HCT116 (cell line): ENCODE data around the gene XPNPEP3. TPM values are rescaled to one million over a fixed set of nuclear protein-coding genes. Genes with fewer than 3 reads are reported as not detected.
A peak's percentile ranks its signal among the peaks of the same experiment; 100 is the strongest.

ENCODE experiments used
- ATAC-seq: fragments of 200-7000 bp; cut with Tn5 transposase; 2 replicates; pipeline ENCODE4 v1.9.1; 2020; ENCODE audit warnings: mild to moderate bottlenecking, moderate library complexity
- BruUV-seq: library from RNA; stranded (reverse); fragments of 400-500 nt; replicated peaks from 2 replicates; lab custom pipeline; 2021; lab: Mats Ljungman, UMichigan
- CTCF ChIA-PET: fragments of 300-600 bp; sonication (Branson Sonifier 250); formaldehyde crosslinking; loops from one replicate; lab custom pipeline; 2021; ENCODE audit warnings: antibody characterized with exemption; lab: Charles Lee
- POLR2A ChIA-PET: fragments of 300-600, 350-600 bp; sonication (Branson Sonifier 250); formaldehyde crosslinking; loops from one replicate; lab custom pipeline; 2021; ENCODE audit warnings: antibody characterized with exemption; lab: Charles Lee
- RAD21 ChIA-PET, 2 experiments: fragments of 300-600 bp; sonication (Branson Sonifier 250); formaldehyde crosslinking; loops; one replicate each; lab custom pipeline; 2023; ENCODE audit warnings: low total read pairs in 2 of 2; ENCODE audit not compliant: uncharacterized antibody in 2 of 2, unreplicated experiment in 2 of 2, low non-redundant PET in 1 of 2; lab: Charles Lee
- DNase-seq: peaks from one replicate; pipeline ENCODE4 v3.0.0-alpha.2; 2010; ENCODE audit warnings: low read depth, low spot score
- H2AFZ ChIP-seq: fragments of 200-600 bp; shearing (Covaris generic), sonication (generic); 2 replicates; pipeline ENCODE4 v1.6.1; 2017; ENCODE audit warnings: low read depth, mixed run types, mixed read lengths, antibody characterized with exemption, low read length; ENCODE audit not compliant: poor library complexity, severe bottlenecking
- H3K27ac ChIP-seq: 2 replicates; pipeline ENCODE4 v1.5.1; 2012; ENCODE audit warnings: low read depth, low read length
- H3K27me3 ChIP-seq: fragments of 200-600 bp; sonication (generic); 2 replicates; pipeline ENCODE4 v1.6.1; 2016; ENCODE audit warnings: mixed run types, low read length, mixed read lengths; ENCODE audit not compliant: insufficient read depth
- H3K36me3 ChIP-seq, 2 experiments: fragments of 200-500 bp in 1 of 2; fragments of 200-600 bp in 1 of 2; sonication (Bioruptor generic) in 1 of 2; sonication (generic) in 1 of 2; 2 replicates each; pipeline versions ENCODE4 v1.5.1 to v1.6.1; 2014 to 2016; ENCODE audit warnings: low read length in 2 of 2, inconsistent platforms in 1 of 2, mixed read lengths in 1 of 2, mixed run types in 1 of 2; ENCODE audit not compliant: insufficient read depth in 2 of 2, control insufficient read depth in 1 of 2
- H3K4me1 ChIP-seq, 2 experiments: fragments of 200-600 bp in 1 of 2; sonication (generic) in 1 of 2; 2 replicates each; pipeline versions ENCODE4 v1.5.1 to v1.6.1; 2012 to 2017; ENCODE audit warnings: low read length in 2 of 2, inconsistent platforms in 1 of 2, mild to moderate bottlenecking in 1 of 2, mixed read lengths in 1 of 2, mixed run types in 1 of 2, moderate library complexity in 1 of 2; ENCODE audit not compliant: insufficient read depth in 2 of 2, control insufficient read depth in 1 of 2
- H3K4me2 ChIP-seq: fragments of 200-600 bp; sonication (generic); 2 replicates; pipeline ENCODE4 v1.6.1; 2017; ENCODE audit warnings: mixed run types, low read length, mixed read lengths
- H3K4me3 ChIP-seq, 2 experiments: fragments of 200-600 bp in 1 of 2; sonication (generic) in 1 of 2; replicated peaks in 1 of 2; 2 replicates each; pipeline ENCODE4 v1.5.1; 2011 to 2016; ENCODE audit warnings: low read length in 2 of 2, control low read depth in 1 of 2, low read depth in 1 of 2, mild to moderate bottlenecking in 1 of 2, mixed read lengths in 1 of 2, mixed run types in 1 of 2
- H3K79me2 ChIP-seq: fragments of 200-600 bp; sonication (generic); 2 replicates; pipeline ENCODE4 v1.6.1; 2017; ENCODE audit warnings: mild to moderate bottlenecking, mixed run types, low read length, moderate library complexity, mixed read lengths; ENCODE audit not compliant: insufficient read depth
- H3K9ac ChIP-seq: fragments of 200-600 bp; sonication (generic); 2 replicates; pipeline ENCODE4 v1.6.1; 2016; ENCODE audit warnings: low read length, mixed read lengths
- H3K9me2 ChIP-seq: fragments of 200-600 bp; sonication (generic), shearing (Covaris generic); 2 replicates; pipeline ENCODE4 v1.6.1; 2017; ENCODE audit warnings: mixed run types, mild to moderate bottlenecking, moderate library complexity; ENCODE audit not compliant: insufficient read depth
- H3K9me3 ChIP-seq, 2 experiments: fragments of 200-500 bp in 1 of 2; fragments of 200-600 bp in 1 of 2; sonication (Bioruptor generic) in 1 of 2; sonication (generic) in 1 of 2; 2 replicates each; pipeline ENCODE4 v1.6.1; 2014 to 2017; ENCODE audit warnings: low read length in 2 of 2, mixed read lengths in 2 of 2, inconsistent platforms in 1 of 2, low read depth in 1 of 2, mild to moderate bottlenecking in 1 of 2, mixed run types in 1 of 2, moderate library complexity in 1 of 2; ENCODE audit not compliant: control insufficient read depth in 1 of 2, insufficient read depth in 1 of 2
- H4K20me1 ChIP-seq: fragments of 200-600 bp; sonication (generic), shearing (Covaris generic); 2 replicates; pipeline ENCODE4 v1.6.1; 2017; ENCODE audit warnings: mixed run types, mild to moderate bottlenecking, moderate library complexity; ENCODE audit not compliant: insufficient read depth
- CBX3 ChIP-seq: IDR thresholded peaks from 2 replicates; pipeline ENCODE4 v1.6.1; 2012; ENCODE audit warnings: low read depth
- EZH2 ChIP-seq: fragments of 200-600 bp; sonication (generic); IDR thresholded peaks from 2 replicates; pipeline ENCODE4 v1.6.1; 2017; ENCODE audit warnings: antibody characterized with exemption, mixed run types
- JUND ChIP-seq: IDR thresholded peaks from 2 replicates; pipeline ENCODE4 v1.6.1; 2012
- POLR2A ChIP-seq: IDR thresholded peaks from 2 replicates; pipeline ENCODE4 v1.7.0; 2011; ENCODE audit warnings: borderline replicate concordance; ENCODE audit not compliant: insufficient read depth, insufficient read length; ENCODE audit errors: extremely low read depth
- SIN3A ChIP-seq: IDR thresholded peaks from 2 replicates; pipeline ENCODE4 v1.6.1; 2012; ENCODE audit warnings: low read depth
- SP1 ChIP-seq: IDR thresholded peaks from 2 replicates; pipeline ENCODE4 v1.6.1; 2012; ENCODE audit warnings: low read depth
- ZNF274 ChIP-seq: fragments of 200-500 bp; sonication (Bioruptor generic); IDR thresholded peaks from 2 replicates; pipeline ENCODE4 v1.6.1; 2014; ENCODE audit warnings: mild to moderate bottlenecking, low read depth, low read length, inconsistent platforms
- intact Hi-C: fragments of 100-400 bp; cut with micrococcal nuclease; formaldehyde crosslinking; loops from 2 replicates; pipeline ENCODE4 v1.10.0; 2022
- microRNA-seq: library from miRNA; unstranded; fragments of <30 nt; microRNA quantifications from one replicate; pipeline ENCODE4, GENCODE V29; 2016; ENCODE audit warnings: borderline number of aligned reads
- total RNA-seq: library from RNA; stranded (reverse); gene quantifications from one replicate; pipeline ENCODE4 v1.2.1, GENCODE V29; 2021; ENCODE audit not compliant: unreplicated experiment
- TF ChIP-seq, protein P1 (sequence below): IDR thresholded peaks from 2 replicates; pipeline ENCODE4 v1.6.1; 2012; ENCODE audit warnings: low read depth
- TF ChIP-seq, protein P2 (sequence below): IDR thresholded peaks from 2 replicates; pipeline ENCODE4 v1.6.1; 2012

XPNPEP3 gene
- total RNA-seq, 1 experiment from 2014 or later: 29.8 TPM

DNA sequence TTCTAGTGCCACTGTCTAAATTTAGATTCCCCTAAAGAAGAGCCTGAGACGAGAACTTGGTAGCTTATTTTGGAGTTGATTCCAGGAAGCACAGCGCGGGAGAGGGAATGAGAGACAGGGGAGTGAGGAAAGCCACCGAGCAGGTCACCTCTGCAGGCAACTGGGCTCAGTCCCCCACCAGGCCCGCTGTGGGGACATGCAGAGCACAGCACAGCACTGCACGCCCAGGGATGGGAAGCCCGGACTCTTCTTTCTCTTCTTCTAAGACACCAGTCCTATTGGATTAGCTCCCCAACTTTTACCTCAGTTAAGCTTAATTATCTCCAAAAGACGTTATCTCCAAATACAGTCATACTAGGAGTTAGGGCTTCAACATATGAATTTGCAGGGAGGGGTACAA is 122.9 kb downstream of the XPNPEP3 start:
- no peak overlapping the region for H3K9ac ChIP-seq
- H3K27me3 ChIP-seq: no peaks in the 10 kb centered on the region
- H3K79me2 ChIP-seq: no peaks in the 10 kb centered on the region
- DNase-seq (no peak), ATAC-seq (no peak)
- no peaks in the 10 kb centered on the region for H3K9me2 ChIP-seq
- no peak overlapping the region for H3K4me2 ChIP-seq
- H4K20me1 ChIP-seq: no peaks in the 10 kb centered on the region
- ChIA-PET CTCF (no interaction called here), RAD21 (no interaction called here), POLR2A (no interaction called here)
- no TSS peak for BruUV-seq
- intact Hi-C loops: no loop called here
- no peaks in the 10 kb centered on the region for H3K36me3 ChIP-seq
- H3K4me3 ChIP-seq: no peak overlapping the region
- H3K27ac ChIP-seq: no peak overlapping the region
- H2AFZ ChIP-seq: no peak overlapping the region
- no peaks in the 10 kb centered on the region for H3K4me1 ChIP-seq
- no peak for TF ChIP-seq EZH2
- TF ChIP-seq SIN3A: no peak
- TF ChIP-seq JUND: no peak
- no peak for TF ChIP-seq POLR2A
- TF ChIP-seq, protein P1, sequence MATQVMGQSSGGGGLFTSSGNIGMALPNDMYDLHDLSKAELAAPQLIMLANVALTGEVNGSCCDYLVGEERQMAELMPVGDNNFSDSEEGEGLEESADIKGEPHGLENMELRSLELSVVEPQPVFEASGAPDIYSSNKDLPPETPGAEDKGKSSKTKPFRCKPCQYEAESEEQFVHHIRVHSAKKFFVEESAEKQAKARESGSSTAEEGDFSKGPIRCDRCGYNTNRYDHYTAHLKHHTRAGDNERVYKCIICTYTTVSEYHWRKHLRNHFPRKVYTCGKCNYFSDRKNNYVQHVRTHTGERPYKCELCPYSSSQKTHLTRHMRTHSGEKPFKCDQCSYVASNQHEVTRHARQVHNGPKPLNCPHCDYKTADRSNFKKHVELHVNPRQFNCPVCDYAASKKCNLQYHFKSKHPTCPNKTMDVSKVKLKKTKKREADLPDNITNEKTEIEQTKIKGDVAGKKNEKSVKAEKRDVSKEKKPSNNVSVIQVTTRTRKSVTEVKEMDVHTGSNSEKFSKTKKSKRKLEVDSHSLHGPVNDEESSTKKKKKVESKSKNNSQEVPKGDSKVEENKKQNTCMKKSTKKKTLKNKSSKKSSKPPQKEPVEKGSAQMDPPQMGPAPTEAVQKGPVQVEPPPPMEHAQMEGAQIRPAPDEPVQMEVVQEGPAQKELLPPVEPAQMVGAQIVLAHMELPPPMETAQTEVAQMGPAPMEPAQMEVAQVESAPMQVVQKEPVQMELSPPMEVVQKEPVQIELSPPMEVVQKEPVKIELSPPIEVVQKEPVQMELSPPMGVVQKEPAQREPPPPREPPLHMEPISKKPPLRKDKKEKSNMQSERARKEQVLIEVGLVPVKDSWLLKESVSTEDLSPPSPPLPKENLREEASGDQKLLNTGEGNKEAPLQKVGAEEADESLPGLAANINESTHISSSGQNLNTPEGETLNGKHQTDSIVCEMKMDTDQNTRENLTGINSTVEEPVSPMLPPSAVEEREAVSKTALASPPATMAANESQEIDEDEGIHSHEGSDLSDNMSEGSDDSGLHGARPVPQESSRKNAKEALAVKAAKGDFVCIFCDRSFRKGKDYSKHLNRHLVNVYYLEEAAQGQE: no peak
- TF ChIP-seq CBX3: no peak
- TF ChIP-seq ZNF274: no peak
- TF ChIP-seq, protein P2, sequence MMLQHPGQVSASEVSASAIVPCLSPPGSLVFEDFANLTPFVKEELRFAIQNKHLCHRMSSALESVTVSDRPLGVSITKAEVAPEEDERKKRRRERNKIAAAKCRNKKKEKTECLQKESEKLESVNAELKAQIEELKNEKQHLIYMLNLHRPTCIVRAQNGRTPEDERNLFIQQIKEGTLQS: no peak
- TF ChIP-seq SP1: no peak
- no peaks in the 10 kb centered on the region for H3K9me3 ChIP-seq

Small RNA genes lying within 50 kb of the gene (microRNA-seq; reads per million reads assigned to microRNA genes)
- 6.8 reads per million, percentile 17 among the genes with 10 or more reads in this experiment for gene MIR4766

Other genes starting within 250 kb of the XPNPEP3 start
- gene MRTFA, start 220.4 kb upstream of the XPNPEP3 start, total RNA-seq: 28.0 TPM
- gene MCHR1, start 177.7 kb upstream of the XPNPEP3 start, total RNA-seq: not detected
- 16.6 TPM for gene SLC25A17, start 37.8 kb upstream of the XPNPEP3 start, total RNA-seq
- 301 TPM for gene ST13, start 509 bp upstream of the XPNPEP3 start, total RNA-seq
- not detected for gene DNAJB7, start 5.0 kb downstream of the XPNPEP3 start, total RNA-seq
- gene RBX1, start 94.2 kb downstream of the XPNPEP3 start, total RNA-seq: 51.2 TPM
- 38.8 TPM for gene EP300, start 235.4 kb downstream of the XPNPEP3 start, total RNA-seq